Heart right ventricle (tissue), 16 donors: Measurements from ENCODE around the gene CRYGS. TPM values are rescaled to one million over a fixed set of nuclear protein-coding genes. Genes with fewer than 3 reads are reported as not detected.
A peak's percentile ranks its signal among the peaks of the same experiment; 100 is the strongest.

Source experiments
- ATAC-seq, 8 donors: fragments of 200-7000 bp; cut with Tn5 transposase; one replicate each; pipeline ENCODE4 v1.9.1; 2020; ENCODE audit warnings: mild to moderate bottlenecking in 8 of 8, moderate library complexity in 8 of 8, moderate number of reproducible peaks in 1 of 8
- DNase-seq, 2 donors: peaks; one replicate each; pipeline ENCODE4 v3.0.0-alpha.2; 2020
- H3K27ac ChIP-seq, 10 donors: fragments of 200-600 bp; sonication (generic) in 2 of 10; one replicate each; pipeline versions ENCODE4 v1.5.0 to v1.8.0; 2020 to 2022; ENCODE audit warnings: mild to moderate bottlenecking in 3 of 10
- H3K27me3 ChIP-seq, 7 donors: fragments of 200-600 bp; one replicate each; pipeline ENCODE4 v1.8.0; 2021 to 2022; ENCODE audit warnings: mild to moderate bottlenecking in 2 of 7
- H3K36me3 ChIP-seq, 9 donors: fragments of 200-600 bp; sonication (generic) in 1 of 9; one replicate each; pipeline versions ENCODE4 v1.5.0 to v1.8.0; 2020 to 2022; ENCODE audit warnings: mild to moderate bottlenecking in 2 of 9
- H3K4me1 ChIP-seq, 9 donors: fragments of 200-600 bp; sonication (generic) in 1 of 9; one replicate each; pipeline versions ENCODE4 v1.5.0 to v1.8.0; 2020 to 2022; ENCODE audit warnings: mild to moderate bottlenecking in 4 of 9
- H3K4me3 ChIP-seq, 10 donors: fragments of 200-600 bp; sonication (generic) in 2 of 10; one replicate each; pipeline versions ENCODE4 v1.5.0 to v1.8.0; 2020 to 2022; ENCODE audit warnings: mild to moderate bottlenecking in 7 of 10, moderate library complexity in 2 of 10
- H3K9me3 ChIP-seq, 11 donors: fragments of 200-600 bp in 10 of 11; sonication (generic) in 2 of 11; one replicate each; pipeline versions ENCODE4 v1.5.0 to v1.8.0; 2013 to 2022; ENCODE audit warnings: mild to moderate bottlenecking in 2 of 11, control low read depth in 1 of 11, moderate library complexity in 1 of 11
- WGBS, 2 donors: extraction: QIAGEN DNeasy Blood & Tissue Kit; methylation state at CpG; one replicate each; pipeline ENCODE4 v1.1.7; 2013; ENCODE audit warnings: inconsistent platforms in 1 of 2; 5-methylcytosine and 5-hydroxymethylcytosine counted together
- intact Hi-C, 10 donors: fragments of 100-400 bp; cut with DNase I; formaldehyde crosslinking; loops; one replicate each; pipeline versions ENCODE4 v1.11.1 to v1.14.2; 2022
- polyA plus RNA-seq, 2 donors: library from polyadenylated mRNA; stranded (reverse); fragments of 200-250 nt; gene quantifications; one replicate each; pipeline ENCODE4 v1.2.3, GENCODE V29; 2013
- total RNA-seq, 10 donors: library from RNA; stranded (reverse); fragmentation: NEBNext Ultra II Directional in 3 of 10; extraction: Animal tissue kit (Norgen Biotek cat#: 25700) in 3 of 10; gene quantifications; one replicate each; pipeline versions ENCODE4 v1.2.1 to v1.2.4, GENCODE V29; 2021 to 2023
- TF ChIP-seq, protein P1 (sequence below), 9 donors: fragments of 200-600 bp; sonication (generic) in 2 of 9; IDR thresholded peaks; one replicate each; pipeline versions ENCODE4 v1.5.0 to v1.8.0; 2021 to 2022; ENCODE audit warnings: antibody characterized with exemption in 9 of 9, mild to moderate bottlenecking in 5 of 9, moderate library complexity in 1 of 9
- donor health status: Arrhythmogenic right ventricular cardiomyopathy.
- donor health status: ischemic (EF 13 %, LVEDD 7.1; RV severe dilation, severe dysfunction).
- donor health status: healthy with polysubstance abuse.
- donor health status: DM: no; HTN: yes; CAD: no.
- donor health status: DM: no; HTN: no; CAD: no.
- donor health status: ischemic (EF 25% LVEDD 6.9; RV normal size, moderate dysfunction).
- donor health status: ischemic (EF 25% LVEDD 5.7; RV mildly dilated, moderate dysfunction).
- donor health status: healthy.
- donor health status: DM: yes; HTN: yes; CAD: no.
- donor health status: Ischemic cardiomyopathy.
- donor health status: ischemic (EF 35%, LVEDD 5.7; RV mildly dilated, moderate dysfunction).
- donor health status: nonischemic (EF 11% LVEDD 7.7; RV severe dilation, severe dysfunction).
- donor health status: DM: yes; HTN: yes; CAD: no.
- donor health status: PGD.
- donor health status: ischemic (EF 29% LVEDD 5.4; RV normal size, mild dysfunction).
- donor health status: nonischemic (EF 23%, LVEDD 6.1; RV moderate dilation, normal function).

The CRYGS gene
- total and polyA plus RNA-seq, 12 donors = 0.28 to 8.9 (median 1.1) TPM

DNA sequence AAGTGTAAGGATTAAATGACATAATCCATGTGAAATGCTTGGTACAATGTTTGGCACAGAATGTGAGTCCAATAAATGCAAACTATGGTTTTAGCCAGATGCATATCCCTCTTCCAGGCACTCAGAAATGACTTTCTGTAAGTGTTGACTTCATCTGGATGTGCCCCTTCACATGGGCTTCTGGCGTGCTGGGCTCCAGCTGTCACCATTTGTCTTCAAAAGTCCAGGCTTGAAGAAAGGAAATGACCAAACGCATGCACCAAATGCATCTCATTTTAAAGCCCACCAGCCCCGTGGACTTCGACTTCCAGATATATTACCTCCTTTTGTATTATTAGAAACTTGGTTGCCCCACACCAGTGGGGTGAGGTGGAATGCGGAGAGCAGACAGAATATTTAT, 23.7 kb downstream of the CRYGS start:
- peaks cover 0 to 15% (median 0%) of the 10 kb centered on the region in 7 donors for H3K27me3 ChIP-seq
- WGBS, 2 donors = 51 to 56% methylated on average over 5 of the region's 5 CpGs
- TF ChIP-seq, protein P1, sequence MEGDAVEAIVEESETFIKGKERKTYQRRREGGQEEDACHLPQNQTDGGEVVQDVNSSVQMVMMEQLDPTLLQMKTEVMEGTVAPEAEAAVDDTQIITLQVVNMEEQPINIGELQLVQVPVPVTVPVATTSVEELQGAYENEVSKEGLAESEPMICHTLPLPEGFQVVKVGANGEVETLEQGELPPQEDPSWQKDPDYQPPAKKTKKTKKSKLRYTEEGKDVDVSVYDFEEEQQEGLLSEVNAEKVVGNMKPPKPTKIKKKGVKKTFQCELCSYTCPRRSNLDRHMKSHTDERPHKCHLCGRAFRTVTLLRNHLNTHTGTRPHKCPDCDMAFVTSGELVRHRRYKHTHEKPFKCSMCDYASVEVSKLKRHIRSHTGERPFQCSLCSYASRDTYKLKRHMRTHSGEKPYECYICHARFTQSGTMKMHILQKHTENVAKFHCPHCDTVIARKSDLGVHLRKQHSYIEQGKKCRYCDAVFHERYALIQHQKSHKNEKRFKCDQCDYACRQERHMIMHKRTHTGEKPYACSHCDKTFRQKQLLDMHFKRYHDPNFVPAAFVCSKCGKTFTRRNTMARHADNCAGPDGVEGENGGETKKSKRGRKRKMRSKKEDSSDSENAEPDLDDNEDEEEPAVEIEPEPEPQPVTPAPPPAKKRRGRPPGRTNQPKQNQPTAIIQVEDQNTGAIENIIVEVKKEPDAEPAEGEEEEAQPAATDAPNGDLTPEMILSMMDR (IDR thresholded peaks at IDR 0.05) = no peak
- no peak for ATAC-seq
- H3K4me1 ChIP-seq = peaks cover 0 to 19% (median 0%) of the 10 kb centered on the region in 9 donors
- no peaks in the 10 kb centered on the region for H3K36me3 ChIP-seq
- intact Hi-C loops = no loop called here
- DNase-seq = no peak
- peaks cover 0 to 7% (median 0%) of the 10 kb centered on the region in 11 donors for H3K9me3 ChIP-seq
- no peak overlapping the region for H3K27ac ChIP-seq
- no peak overlapping the region for H3K4me3 ChIP-seq

DNA sequence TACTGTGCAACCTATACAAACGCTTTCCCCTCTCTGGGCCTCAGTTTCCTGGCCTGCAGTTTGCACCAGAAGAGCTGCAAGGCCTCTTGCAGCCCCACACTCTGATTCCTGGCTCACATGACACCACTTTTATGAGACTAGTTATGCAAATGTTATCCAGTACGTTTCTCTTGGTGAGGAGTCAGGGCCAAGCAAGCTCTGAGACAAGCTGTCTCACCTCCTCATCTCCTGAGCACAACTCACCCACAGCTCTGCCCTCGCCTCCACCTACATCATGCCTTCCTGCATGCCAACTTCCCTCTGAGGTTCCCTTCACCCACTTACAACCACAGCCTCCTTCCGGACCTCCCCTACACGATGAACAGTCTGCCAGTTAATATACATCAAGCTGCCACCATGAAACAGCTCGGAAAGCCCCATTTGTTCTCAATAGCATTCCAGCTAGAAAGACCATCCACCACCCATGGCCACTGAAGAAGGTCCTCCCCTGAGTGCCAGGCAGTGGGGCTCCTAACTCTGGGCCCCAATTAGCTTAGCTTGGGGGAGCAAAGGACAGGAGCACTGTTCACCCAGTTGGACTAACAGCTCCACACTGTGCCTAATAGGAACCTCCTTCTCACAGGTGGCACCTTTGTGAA, 25.0 kb downstream of the CRYGS start:
- TF ChIP-seq, protein P1 (IDR thresholded peaks at IDR 0.05) = no peak

DNA sequence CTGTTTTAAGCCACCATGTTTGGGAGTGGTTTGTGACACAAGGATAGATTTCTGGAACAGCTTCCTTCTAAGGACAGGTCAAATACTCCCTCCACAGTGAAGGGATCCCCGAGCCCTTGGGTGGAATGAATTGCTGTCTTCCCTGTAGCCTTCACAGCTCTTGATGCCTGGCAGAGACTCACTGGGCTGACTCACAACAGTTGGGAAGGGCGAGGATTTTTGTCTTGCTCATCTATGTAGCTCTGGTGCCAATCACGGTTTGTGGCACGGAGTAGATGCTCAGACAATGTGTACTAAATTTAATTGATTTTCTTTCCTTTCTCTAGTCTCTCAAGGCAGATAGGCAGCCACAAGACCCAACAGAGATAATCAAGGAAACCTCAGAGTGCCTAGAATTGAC, 27.0 kb downstream of the CRYGS start:
- 87 to 89% methylated on average over 4 of the region's 4 CpGs for WGBS, 2 donors
- intact Hi-C loops = no loop called here
- Histone ChIP-seq H3K4me1 (peaks cover 0 to 22% (median 0%) of the 10 kb centered on the region in 9 donors), H3K4me3 (no peak overlapping the region), H3K27me3 (peaks cover 0 to 21% (median 0%) of the 10 kb centered on the region in 7 donors), H3K9me3 (peaks cover 0 to 7% (median 0%) of the 10 kb centered on the region in 11 donors), H3K36me3 (no peaks in the 10 kb centered on the region), H3K27ac (no peak overlapping the region)
- no peak for ATAC-seq
- DNase-seq = no peak
- TF ChIP-seq, protein P1 (IDR thresholded peaks at IDR 0.05) = no peak

More for the DNA sequence above, 25.0 kb downstream of the CRYGS start:
- intact Hi-C loops = no loop called here
- Histone ChIP-seq H3K36me3 (no peaks in the 10 kb centered on the region), H3K4me1 (peaks cover 0 to 22% (median 0%) of the 10 kb centered on the region in 9 donors), H3K27me3 (peaks cover 0 to 23% (median 0%) of the 10 kb centered on the region in 7 donors), H3K27ac (peak overlapping the region in 1 of 10 donors; percentile 60), H3K9me3 (peaks cover 0 to 7% (median 0%) of the 10 kb centered on the region in 11 donors), H3K4me3 (no peak overlapping the region)
- WGBS, 2 donors = 62 to 72% methylated on average over 6 of the region's 6 CpGs
- ATAC-seq (no peak), DNase-seq (no peak)

DNA sequence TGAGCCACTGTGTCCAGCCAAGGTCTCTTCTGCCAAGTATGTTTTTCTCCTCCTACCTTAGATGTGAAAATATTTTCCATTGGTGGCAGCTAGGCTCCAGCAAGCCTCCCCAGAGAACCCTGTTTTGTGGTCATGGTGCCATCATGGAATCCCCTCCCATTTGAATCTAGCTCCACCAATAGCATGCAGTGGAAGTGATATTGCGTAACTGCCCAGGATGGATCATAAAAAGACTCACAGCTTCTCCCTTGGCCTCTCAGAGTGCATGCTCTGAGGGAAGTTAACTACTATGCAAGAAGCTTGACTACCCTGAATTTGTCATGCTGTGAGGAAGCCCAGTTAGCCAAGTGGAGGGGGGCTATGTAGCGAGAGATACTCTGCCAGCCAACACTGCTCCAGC, 27.5 kb downstream of the CRYGS start:
- no peaks in the 10 kb centered on the region for H3K36me3 ChIP-seq

More for the DNA sequence above, 27.5 kb downstream of the CRYGS start:
- ATAC-seq = no peak
- peaks cover 0 to 22% (median 0%) of the 10 kb centered on the region in 9 donors for H3K4me1 ChIP-seq
- intact Hi-C loops = no loop called here
- TF ChIP-seq, protein P1 (IDR thresholded peaks at IDR 0.05) = no peak
- WGBS, 2 donors = 94% methylated on average over 2 of the region's 2 CpGs
- H3K9me3 ChIP-seq = peaks cover 0 to 7% (median 0%) of the 10 kb centered on the region in 11 donors
- DNase-seq = no peak
- no peak overlapping the region for H3K4me3 ChIP-seq
- H3K27me3 ChIP-seq = peaks cover 0 to 21% (median 0%) of the 10 kb centered on the region in 7 donors
- H3K27ac ChIP-seq = no peak overlapping the region
